GM19099 (cell line): ENCODE results near the gene TYK2.

ENCODE experiments used
- POLR2A ChIP-seq: IDR thresholded peaks from 3 replicates; pipeline ENCODE4 v1.6.1; 2011; ENCODE audit warnings: low read depth; ENCODE audit not compliant: insufficient read length; ENCODE audit errors: extremely low read depth

Gene TYK2

DNA sequence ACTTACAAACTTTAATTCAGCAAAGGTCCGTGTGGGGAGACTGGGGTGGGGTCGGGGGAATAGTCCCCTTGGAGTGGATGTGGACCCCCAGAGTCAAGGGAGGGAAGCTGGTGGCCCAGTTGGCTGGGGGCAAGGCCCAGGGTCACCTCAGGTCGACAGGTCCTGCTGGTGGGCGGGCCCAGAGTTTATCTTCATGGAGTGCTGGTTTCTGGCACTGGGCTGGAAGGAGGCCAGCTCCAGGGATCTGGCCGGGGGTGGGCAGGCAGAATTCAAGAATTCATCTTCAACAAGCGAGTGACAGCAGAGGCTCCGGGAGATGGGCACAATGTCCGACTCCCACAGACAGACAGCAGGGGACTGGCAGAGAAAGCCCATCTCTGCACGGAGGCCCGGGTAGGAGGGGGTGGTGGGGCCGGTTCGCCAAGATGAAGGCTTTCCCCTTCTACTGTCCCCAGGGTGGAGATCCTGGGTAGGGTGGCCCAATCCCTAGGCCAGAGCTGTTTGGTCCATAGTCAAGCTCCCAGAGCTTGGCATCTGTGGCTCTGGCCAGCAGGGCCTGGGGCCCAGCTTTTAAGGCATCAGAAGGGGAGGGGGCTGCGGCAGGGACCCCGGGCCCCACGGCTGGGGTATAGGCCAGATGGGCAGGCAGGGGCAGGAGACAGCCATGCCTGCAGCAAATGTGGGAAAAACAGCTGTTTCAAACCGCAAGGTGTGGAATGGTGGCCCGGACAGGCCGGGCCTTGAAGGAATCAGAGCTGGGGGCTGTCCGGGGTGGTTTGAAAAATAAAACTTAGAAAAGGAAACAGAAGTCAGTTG, 63.9 kb downstream of the TYK2 start:
- no peak for TF ChIP-seq POLR2A

DNA sequence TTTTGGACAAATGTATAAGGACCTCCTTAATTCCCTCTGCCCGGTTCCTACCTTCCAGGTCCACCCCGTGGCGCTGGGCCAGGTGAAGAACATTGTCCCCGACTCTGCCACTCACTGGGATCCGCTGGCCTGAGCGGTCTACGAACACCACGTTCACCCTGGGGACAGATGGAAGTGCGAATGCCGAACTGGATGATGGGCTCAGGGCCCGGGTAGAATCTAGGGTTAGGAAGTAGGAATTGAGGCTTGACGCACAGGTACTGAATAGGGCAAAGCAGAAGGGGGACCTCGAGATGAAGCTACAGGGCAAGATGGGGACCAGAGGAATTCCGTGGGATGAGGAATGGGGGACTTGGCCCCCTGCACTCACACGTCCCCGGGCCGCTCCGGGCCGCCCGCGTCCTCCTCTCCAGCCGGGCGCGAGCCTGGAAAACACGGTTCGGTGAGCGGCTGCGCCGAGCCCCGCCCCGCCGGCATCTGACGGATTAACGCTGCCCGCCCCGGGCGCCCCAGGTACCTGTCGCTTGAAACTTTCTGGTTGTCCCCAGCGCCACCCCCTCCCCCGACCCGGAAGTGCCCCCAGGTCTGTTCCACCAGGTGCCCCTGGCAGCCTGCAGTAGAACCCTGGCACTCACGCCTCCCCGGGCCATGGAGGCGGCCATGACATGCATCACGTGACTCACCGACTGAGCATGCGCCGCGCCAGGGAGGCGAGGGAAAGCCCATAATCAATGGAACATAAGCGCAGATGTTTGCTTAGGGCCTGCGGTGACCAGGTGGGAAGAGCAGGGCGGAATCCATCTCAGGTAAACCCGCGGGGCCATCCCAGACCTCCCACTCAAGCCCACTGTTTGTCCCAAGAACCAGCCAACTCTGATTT, 64.8 kb downstream of the TYK2 start, which contains the start of gene FDX2:
Gene FDX2, minus strand, starts transcription at position 681 of the 880 bp plus-strand sequence. Its CDS starts 19 bp downstream, at position 662.
- peak; percentile 78 for TF ChIP-seq POLR2A

DNA sequence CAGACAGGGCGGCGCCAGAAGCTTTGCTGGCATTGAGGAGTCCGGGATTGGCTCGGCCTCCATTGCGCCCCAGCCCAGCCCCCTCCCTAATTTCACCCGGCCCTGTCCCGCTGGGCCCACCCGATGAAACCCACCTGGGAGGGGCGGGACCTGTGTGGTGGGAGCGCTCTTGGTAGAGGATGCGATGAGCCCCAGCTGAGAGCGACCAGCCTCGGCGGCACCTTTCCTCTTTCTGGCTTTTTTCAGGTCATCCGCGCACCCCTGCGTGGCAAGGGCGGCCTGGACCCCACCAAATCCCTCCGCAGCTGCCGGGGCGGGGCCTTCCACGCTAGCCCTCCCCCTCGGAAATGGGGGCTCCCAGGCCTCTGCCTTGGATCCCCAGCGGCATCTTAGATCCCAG, 70.9 kb downstream of the TYK2 start, which contains the start of gene ZGLP1:
Gene ZGLP1, minus strand, starts transcription at position 393 of the 400 bp plus-strand sequence.
- no peak for TF ChIP-seq POLR2A

GRCh38 chr19:10306327-10306726, 74.0 kb downstream of the TYK2 start:
- TF ChIP-seq POLR2A, result no peak

DNA sequence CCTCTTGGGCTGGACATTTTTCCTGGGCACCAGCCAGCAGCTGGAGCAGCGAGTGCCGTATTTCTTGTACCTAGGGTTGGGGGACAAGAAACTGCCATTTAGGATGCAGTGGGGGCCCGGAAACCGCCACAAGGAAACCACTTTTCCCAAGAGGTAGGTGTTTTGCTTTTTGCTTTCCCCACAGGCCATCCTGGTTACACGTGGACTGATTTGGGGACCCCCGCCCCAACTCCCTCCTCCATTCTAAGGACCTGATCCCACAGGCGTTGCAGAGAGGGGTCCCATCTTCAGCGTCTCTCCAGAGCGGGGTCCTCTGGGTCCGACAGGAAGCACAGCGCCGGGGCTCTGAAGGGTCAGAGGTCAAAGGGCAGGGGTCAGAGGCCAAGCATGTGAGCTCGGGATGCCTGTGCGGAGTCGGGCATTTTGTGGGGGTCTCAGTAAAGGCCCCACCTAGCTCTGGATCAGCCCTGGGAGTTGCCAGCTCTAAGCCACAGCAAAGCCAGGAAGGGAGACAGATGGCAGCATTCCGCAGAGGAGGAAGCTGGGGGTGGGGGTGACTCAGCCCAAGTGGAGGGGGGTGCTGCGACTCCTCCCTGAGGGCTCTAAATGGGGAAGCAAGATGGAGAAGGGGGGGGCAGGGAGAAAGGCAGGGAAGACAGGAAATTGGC, 75.1 kb downstream of the TYK2 start:
- TF ChIP-seq POLR2A, result no peak
